ENCODE measurements around the gene GPX2.

Gene GPX2

DNA sequence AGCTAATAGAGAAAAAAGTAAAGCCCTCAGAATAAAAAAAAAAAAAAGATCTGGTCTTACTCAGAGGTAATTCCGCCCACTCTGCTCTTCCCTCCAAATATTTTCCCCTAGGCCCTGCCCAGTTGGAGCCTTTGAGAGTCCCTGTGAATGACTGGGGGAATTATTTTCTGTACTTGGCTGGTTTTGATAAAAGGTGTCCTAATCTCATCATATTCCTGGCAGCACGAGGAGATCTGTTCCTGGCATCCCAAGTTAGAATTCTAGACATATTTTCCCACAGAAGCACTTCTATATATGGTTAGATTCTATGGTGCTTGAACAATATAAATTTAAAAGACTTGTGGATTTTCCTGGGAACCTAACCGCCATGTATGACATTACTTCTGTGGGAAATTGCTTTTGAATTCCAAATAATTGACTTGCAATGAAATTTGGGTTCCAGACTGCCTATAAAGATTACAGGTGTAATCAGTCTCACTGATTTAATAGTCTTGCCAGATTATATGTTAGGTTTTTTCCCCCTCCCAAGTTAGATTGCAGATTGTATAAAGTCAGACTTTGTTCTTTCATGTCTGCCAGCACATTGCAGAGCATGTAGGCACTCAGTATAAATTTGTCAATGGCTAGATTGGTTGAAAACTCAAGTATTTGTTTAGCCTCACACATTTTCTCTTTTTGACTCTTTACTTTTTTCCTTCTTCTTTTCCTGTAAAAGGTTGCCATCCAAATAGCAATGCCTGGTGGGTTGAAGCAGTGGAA lies 12.3 kb downstream of the GPX2 start:
- TF ChIP-seq, protein P1, sequence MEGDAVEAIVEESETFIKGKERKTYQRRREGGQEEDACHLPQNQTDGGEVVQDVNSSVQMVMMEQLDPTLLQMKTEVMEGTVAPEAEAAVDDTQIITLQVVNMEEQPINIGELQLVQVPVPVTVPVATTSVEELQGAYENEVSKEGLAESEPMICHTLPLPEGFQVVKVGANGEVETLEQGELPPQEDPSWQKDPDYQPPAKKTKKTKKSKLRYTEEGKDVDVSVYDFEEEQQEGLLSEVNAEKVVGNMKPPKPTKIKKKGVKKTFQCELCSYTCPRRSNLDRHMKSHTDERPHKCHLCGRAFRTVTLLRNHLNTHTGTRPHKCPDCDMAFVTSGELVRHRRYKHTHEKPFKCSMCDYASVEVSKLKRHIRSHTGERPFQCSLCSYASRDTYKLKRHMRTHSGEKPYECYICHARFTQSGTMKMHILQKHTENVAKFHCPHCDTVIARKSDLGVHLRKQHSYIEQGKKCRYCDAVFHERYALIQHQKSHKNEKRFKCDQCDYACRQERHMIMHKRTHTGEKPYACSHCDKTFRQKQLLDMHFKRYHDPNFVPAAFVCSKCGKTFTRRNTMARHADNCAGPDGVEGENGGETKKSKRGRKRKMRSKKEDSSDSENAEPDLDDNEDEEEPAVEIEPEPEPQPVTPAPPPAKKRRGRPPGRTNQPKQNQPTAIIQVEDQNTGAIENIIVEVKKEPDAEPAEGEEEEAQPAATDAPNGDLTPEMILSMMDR (IDR thresholded peaks at IDR 0.05; ENCODE audit: insufficient read depth, low read length) = no peak
- TF ChIP-seq POLR2AphosphoS5 (IDR thresholded peaks at IDR 0.05; ENCODE audit: low read depth) (no peak), SPI1 (IDR thresholded peaks at IDR 0.05; ENCODE audit: borderline replicate concordance, low read depth) (no peak), GABPA (IDR thresholded peaks at IDR 0.05; ENCODE audit: low read depth) (no peak)
- TF ChIP-seq, protein P2, sequence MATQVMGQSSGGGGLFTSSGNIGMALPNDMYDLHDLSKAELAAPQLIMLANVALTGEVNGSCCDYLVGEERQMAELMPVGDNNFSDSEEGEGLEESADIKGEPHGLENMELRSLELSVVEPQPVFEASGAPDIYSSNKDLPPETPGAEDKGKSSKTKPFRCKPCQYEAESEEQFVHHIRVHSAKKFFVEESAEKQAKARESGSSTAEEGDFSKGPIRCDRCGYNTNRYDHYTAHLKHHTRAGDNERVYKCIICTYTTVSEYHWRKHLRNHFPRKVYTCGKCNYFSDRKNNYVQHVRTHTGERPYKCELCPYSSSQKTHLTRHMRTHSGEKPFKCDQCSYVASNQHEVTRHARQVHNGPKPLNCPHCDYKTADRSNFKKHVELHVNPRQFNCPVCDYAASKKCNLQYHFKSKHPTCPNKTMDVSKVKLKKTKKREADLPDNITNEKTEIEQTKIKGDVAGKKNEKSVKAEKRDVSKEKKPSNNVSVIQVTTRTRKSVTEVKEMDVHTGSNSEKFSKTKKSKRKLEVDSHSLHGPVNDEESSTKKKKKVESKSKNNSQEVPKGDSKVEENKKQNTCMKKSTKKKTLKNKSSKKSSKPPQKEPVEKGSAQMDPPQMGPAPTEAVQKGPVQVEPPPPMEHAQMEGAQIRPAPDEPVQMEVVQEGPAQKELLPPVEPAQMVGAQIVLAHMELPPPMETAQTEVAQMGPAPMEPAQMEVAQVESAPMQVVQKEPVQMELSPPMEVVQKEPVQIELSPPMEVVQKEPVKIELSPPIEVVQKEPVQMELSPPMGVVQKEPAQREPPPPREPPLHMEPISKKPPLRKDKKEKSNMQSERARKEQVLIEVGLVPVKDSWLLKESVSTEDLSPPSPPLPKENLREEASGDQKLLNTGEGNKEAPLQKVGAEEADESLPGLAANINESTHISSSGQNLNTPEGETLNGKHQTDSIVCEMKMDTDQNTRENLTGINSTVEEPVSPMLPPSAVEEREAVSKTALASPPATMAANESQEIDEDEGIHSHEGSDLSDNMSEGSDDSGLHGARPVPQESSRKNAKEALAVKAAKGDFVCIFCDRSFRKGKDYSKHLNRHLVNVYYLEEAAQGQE (IDR thresholded peaks at IDR 0.05; ENCODE audit: insufficient replicate concordance, low read depth) = no peak
- H3K27ac ChIP-seq (replicated peaks) = no peak overlapping the region
- no peak overlapping the region for H3K4me3 ChIP-seq (replicated peaks; ENCODE audit: insufficient read depth, low read length)
- DNase-seq (ENCODE audit: low read depth in 1 of 2, low spot score in 1 of 2) = no peak
- no peaks in the 10 kb centered on the region for H3K27me3 ChIP-seq (ENCODE audit: insufficient read depth, poor library complexity, severe bottlenecking)

DNA sequence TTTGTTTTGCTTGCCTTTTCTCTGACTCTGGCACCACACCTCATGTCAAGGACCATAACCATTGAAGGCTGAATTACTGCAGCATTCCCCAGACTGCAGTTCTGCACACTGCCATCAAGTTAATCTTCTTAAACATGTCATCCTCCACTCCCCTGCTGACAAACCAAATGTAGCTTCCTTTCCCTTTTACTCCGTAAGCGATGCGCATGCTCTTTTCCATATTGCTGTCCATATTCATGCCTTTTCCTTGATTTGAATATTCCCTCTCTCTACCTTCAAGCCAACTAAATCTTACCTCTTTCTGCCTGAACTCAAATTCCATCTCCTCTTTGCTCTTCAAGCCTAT lies 13.6 kb downstream of the GPX2 start:
- TF ChIP-seq, protein P2 (IDR thresholded peaks at IDR 0.05; ENCODE audit: insufficient replicate concordance, low read depth) = no peak
- TF ChIP-seq, protein P1 (IDR thresholded peaks at IDR 0.05; ENCODE audit: insufficient read depth, low read length) = no peak
- TF ChIP-seq POLR2AphosphoS5 (IDR thresholded peaks at IDR 0.05; ENCODE audit: low read depth) (no peak), GABPA (IDR thresholded peaks at IDR 0.05; ENCODE audit: low read depth) (no peak), SPI1 (IDR thresholded peaks at IDR 0.05; ENCODE audit: borderline replicate concordance, low read depth) (no peak)
- H3K27me3 ChIP-seq (ENCODE audit: insufficient read depth, poor library complexity, severe bottlenecking) = no peaks in the 10 kb centered on the region
- H3K27ac ChIP-seq (replicated peaks) = no peak overlapping the region
- H3K4me3 ChIP-seq (replicated peaks; ENCODE audit: insufficient read depth, low read length) = no peak overlapping the region
- DNase-seq (ENCODE audit: low read depth in 1 of 2, low spot score in 1 of 2) = no peak

DNA sequence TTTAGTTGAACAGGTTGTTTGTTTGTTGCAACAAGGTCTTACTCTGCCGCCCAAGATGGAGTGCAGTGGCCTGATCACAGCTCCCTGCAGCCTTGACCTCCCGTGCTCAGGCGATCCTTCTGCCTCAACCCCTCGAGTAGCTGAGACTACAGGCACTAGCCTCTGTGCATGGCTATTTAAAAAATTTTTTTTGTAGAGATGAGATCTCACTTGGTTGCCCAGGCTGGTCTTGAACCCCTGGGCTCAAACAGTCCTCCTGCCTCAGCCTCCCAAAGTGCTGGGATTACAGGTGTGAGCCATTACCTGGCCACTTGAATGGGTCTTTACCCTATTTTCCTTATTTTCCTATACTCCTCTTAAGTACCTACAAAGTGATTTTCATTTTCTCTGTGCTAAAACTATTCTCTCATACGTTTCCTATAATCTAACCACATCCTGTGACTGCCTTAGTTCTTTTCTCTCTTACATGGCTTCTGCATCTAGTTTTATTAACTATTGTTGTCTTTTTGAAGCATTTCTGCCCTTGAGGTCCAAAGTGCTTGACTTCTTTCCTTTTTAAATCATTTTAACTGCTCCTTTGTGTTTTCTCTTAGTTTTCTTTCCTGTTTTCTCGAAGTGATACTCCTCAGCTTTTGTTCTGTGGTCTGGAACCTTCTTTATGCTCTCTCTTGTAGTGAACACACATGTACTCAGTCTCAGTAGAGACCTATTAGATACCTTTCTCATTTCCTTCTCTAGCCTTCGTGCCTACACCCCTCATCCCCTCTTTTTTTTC lies 14.1 kb downstream of the GPX2 start:
- no peak for DNase-seq (ENCODE audit: low read depth in 1 of 2, low spot score in 1 of 2)
- TF ChIP-seq POLR2AphosphoS5 (IDR thresholded peaks at IDR 0.05; ENCODE audit: low read depth) (no peak), SPI1 (IDR thresholded peaks at IDR 0.05; ENCODE audit: borderline replicate concordance, low read depth) (no peak), GABPA (IDR thresholded peaks at IDR 0.05; ENCODE audit: low read depth) (no peak)
- TF ChIP-seq, protein P1 (IDR thresholded peaks at IDR 0.05; ENCODE audit: insufficient read depth, low read length) = no peak
- TF ChIP-seq, protein P2 (IDR thresholded peaks at IDR 0.05; ENCODE audit: insufficient replicate concordance, low read depth) = no peak
- H3K27ac ChIP-seq (replicated peaks) = no peak overlapping the region
- no peaks in the 10 kb centered on the region for H3K27me3 ChIP-seq (ENCODE audit: insufficient read depth, poor library complexity, severe bottlenecking)
- H3K4me3 ChIP-seq (replicated peaks; ENCODE audit: insufficient read depth, low read length) = no peak overlapping the region

All from HL-60 (cell line).